Measurements from ENCODE around the gene NUDT21.

DNA sequence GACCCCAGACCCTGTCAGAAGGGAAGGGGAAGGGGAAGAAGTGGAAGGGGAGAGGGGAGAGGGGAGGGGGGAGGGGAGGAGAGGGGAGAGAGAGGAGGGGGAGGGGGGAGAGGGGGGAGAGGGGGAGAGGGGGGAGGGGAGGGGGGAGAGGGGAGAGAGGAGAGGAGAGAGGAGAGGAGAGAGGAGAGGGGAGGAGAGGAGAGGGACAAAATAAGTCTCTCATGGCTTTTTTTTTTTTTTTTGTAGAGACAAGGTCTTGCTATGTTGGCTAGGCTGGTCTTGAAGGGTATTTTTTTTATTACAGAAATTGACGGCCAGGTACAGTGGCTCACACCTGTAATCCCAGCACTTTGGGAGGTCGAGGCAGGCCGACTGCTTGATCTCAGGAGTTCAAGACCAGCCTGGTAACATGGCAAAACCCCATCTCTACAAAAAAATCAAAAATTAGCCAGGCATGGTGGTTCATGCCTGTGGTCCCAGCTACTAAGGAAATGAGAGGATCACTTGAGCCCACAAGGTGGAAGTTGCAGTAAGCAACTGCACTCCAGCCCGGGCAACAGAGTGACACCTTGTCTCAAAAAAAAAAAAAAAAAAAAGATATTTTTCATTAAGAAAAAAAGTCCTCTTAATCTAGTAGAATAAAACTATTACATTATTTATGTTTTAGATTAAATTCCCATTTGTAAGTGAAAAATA lies 45.0 kb downstream of the NUDT21 start:
- TF ChIP-seq POLR2A (IDR thresholded peaks at IDR 0.05; ENCODE audit: control extremely low read depth in 1 of 2, low read depth in 2 of 2, low read length in 2 of 2), result no peak
- no peak for TF ChIP-seq EZH2 (IDR thresholded peaks at IDR 0.05; ENCODE audit: low read depth, low read length, severe bottlenecking)
- no peak for TF ChIP-seq POLR2AphosphoS5 (IDR thresholded peaks at IDR 0.05; ENCODE audit: low read depth, low read length)
- TF ChIP-seq EP300 (IDR thresholded peaks at IDR 0.05; ENCODE audit: borderline replicate concordance in 1 of 2, low read depth in 2 of 2, low read length in 2 of 2), result no peak
- TF ChIP-seq MAX (IDR thresholded peaks at IDR 0.05), result no peak
- no peak for TF ChIP-seq RXRA (IDR thresholded peaks at IDR 0.05; ENCODE audit: insufficient read depth, low read depth, low read length)
- no peak for TF ChIP-seq CHD1 (IDR thresholded peaks at IDR 0.05; ENCODE audit: low read depth, low read length)

Data from H1 (cell line).